ENCODE measurements around the gene TMC7.

- no peak for TF ChIP-seq CTCF (IDR thresholded peaks at IDR 0.05; ENCODE audit: extremely low read depth in 1 of 2, insufficient read depth in 1 of 2, low read depth in 1 of 2, low read length in 2 of 2)
- no peak for TF ChIP-seq EZH2 (IDR thresholded peaks at IDR 0.05; ENCODE audit: borderline replicate concordance, low read depth, low read length, severe bottlenecking)
- TF ChIP-seq POLR2A (IDR thresholded peaks at IDR 0.05; ENCODE audit: low read depth, low read length) = no peak
- no peak for TF ChIP-seq POLR2AphosphoS5 (IDR thresholded peaks at IDR 0.05; ENCODE audit: insufficient read depth, low read depth, low read length)
- no peak for TF ChIP-seq MAX (IDR thresholded peaks at IDR 0.05; ENCODE audit: insufficient read depth, insufficient read length)
- TF ChIP-seq FOS (IDR thresholded peaks at IDR 0.05; ENCODE audit: borderline replicate concordance, insufficient read depth, low read length) = no peak
Observed at GRCh38 chr16:19027416-19027815, 43.7 kb downstream of the TMC7 start.
